GM18505 (cell line): ENCODE results near the gene FYN.

Source experiments
- ATAC-seq: cut with Tn5 transposase; IDR thresholded peaks from one replicate; pipeline ENCODE4 v1.9.1; 2021; ENCODE audit not compliant: unreplicated experiment
- POLR2A ChIP-seq: IDR thresholded peaks from 4 replicates; pipeline ENCODE4 v1.6.1; 2011; ENCODE audit warnings: borderline replicate concordance; ENCODE audit not compliant: insufficient read depth, insufficient read length; ENCODE audit errors: extremely low read depth

FYN gene

DNA sequence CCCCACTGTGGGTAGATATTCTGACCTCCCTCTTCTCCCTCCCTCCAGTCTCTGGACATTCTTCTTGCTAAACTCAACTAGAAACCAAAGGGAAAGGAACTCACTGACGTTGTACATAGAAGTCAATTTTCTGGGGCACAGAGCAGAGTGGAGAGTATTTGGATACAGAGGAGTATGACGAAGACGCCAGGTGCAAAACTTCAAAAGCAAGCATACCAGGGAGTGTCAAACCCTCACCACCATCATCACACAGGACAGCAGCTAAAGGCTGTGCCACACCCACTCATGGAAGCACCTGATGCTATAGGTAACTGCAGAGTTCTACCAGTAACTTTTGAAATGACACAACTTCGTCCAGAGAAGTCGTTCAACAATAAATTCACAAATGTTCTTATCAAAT, 64.8 kb downstream of the FYN start:
- no peak for ATAC-seq

GRCh38 chr6:111806561-111807497, 66.4 kb downstream of the FYN start:
- ATAC-seq = no peak
- no peak for TF ChIP-seq POLR2A

More for the DNA sequence above, 64.8 kb downstream of the FYN start:
- TF ChIP-seq POLR2A = no peak

GRCh38 chr6:111806165-111806547, 67.1 kb downstream of the FYN start:
- no peak for ATAC-seq
- no peak for TF ChIP-seq POLR2A

DNA sequence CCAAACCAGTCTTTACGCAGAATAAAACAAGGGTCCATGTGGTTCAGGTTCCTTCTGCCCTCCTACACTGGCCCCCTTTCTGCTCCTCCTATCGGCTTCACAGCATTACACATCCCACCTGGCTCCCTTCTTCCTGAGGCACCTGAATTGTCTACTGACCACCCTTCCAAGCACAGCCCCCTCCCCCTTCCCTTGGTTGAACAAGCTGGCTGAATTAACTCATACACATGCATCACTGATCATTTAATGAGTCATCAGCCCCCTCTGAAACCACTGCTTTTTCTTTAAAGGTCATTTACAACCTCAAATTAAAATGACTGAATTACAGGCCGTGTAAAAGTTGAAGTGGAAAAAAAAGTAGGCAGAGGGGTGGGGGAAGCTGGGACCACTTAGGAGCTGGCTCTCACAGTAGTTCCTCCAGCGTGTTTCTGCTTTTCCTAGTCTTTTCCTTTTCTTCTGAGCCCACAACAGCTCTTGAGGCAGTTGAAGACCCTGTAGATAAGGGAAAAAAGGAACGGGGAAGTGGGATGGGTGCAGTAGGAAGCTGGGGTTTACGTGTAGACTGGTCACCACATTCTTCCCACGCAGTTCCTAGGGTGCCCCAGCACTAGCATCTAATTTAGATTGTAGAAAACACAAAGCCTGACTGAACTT, 67.6 kb downstream of the FYN start:
- no peak for TF ChIP-seq POLR2A
- ATAC-seq = no peak

- peak; percentile 40 for TF ChIP-seq POLR2A
- ATAC-seq = peak; percentile 64
Measured at GRCh38 chr6:111804627-111805235, 68.5 kb downstream of the FYN start.

- ATAC-seq = no peak
- TF ChIP-seq POLR2A = no peak
Measured at GRCh38 chr6:111803804-111804203, 69.4 kb downstream of the FYN start.

DNA sequence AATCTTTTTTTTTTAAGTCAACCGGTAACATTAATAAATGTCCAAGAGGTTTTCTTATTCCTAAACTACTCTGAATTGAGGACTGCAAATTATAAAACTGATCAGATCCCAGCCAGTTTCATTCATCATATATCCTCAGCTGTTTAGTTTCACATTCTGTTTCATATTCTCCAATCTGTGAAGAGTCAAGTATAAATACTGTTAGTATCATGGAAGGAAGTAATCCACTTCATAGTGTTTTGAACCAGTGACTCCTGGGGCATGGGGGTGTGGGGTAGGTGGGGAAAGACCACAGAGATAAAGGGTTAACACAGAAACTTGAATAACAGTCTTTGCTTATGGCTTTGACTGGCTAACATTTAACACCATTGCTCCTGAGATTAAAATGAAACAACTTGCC, 69.9 kb downstream of the FYN start:
- ATAC-seq = no peak
- no peak for TF ChIP-seq POLR2A

- TF ChIP-seq POLR2A = no peak
- no peak for ATAC-seq
Measured at GRCh38 chr6:111802720-111803330, 70.4 kb downstream of the FYN start.

DNA sequence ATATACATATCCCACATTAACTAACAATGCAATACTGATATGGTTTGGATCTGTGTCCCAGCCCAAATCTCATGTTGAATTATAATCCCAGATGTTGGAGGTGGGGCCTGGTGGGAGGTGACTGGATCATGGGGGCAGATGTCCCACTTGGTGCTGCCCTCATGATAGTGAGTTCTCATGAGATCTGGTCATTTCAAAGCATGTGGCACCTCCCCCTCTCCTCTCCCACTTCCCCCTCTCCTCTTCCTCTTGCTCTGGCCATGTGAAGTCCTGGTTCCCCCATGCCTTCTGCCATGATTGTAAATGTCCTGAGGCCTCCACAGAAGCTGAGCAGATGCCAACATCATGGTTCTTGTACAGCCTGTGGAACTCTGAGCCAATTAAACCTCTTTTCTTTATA, 71.2 kb downstream of the FYN start:
- no peak for ATAC-seq
- TF ChIP-seq POLR2A = no peak

DNA sequence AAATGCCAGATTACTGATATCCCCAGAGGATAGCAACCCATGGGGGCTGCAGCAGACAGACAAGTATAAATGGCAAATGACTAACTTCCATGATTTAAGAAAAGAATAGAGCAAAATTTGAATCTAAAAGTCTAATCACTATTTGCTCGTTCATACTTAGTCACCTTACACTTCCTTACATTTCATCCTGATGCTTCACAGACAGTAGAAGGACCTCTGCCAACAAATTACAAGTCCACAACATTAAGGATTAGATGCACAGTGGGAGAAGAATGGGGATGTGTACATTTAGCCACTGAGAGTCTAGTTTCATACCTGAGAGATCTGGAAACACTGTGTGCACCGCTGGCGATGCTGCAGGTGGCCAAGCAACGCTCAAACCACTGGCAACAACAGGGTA, 72.4 kb downstream of the FYN start:
- no peak for ATAC-seq
- no peak for TF ChIP-seq POLR2A

GRCh38 chr6:111800259-111800765, 72.9 kb downstream of the FYN start:
- TF ChIP-seq POLR2A = no peak
- ATAC-seq = no peak

DNA sequence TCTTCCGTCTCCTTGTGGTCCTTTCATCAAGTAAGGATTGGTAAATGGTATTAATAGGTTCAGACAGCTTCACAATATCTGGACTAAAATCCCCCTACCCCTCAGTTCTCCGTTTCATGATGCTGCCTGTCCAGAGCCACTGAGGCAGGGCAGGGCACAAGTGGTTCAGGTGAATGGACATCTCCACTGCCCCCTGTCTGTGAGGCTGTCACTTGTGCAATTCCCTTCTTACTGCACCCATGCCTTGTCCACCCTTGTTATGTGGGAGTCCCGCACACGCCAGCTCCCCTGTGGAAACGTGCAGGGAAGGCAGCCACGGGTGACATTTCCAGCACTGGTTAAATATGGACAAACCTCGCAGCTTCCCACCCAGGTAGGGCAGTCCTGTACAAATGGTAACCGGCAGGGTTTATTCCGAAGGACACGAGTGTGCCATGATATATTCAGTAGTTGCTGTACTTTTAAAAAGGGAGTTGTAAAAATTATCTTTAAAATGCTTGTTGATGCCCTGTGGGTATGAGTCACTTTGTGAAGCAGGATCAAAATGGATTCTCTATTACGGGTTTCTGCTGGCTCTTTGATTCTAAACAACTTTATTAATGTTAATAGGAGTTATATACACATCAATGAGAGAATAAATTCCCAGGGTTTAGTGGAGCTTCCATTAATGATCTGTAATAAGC, 73.5 kb downstream of the FYN start:
- ATAC-seq = no peak
- TF ChIP-seq POLR2A = no peak

DNA sequence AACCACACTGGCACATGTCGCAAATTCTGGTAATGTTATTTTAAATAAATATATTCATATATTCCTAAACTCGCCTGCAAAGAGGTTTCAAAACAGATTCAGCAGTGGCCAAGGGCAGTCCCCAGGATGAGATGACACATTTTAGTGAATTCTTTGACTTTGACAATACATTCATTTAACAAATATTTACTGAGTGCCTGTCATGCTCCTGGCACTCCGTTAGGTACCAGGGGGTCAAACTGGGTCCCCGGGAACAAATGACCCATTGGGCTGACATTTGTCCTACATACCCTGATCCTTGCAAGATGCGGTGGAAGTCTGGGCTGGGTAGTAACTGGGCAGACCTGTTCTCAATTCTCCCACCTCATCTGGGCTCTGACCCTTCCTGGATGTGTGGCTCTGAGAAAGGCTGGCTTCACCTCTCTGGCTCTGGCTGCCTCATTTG, 74.9 kb downstream of the FYN start:
- TF ChIP-seq POLR2A = no peak
- ATAC-seq = no peak

DNA sequence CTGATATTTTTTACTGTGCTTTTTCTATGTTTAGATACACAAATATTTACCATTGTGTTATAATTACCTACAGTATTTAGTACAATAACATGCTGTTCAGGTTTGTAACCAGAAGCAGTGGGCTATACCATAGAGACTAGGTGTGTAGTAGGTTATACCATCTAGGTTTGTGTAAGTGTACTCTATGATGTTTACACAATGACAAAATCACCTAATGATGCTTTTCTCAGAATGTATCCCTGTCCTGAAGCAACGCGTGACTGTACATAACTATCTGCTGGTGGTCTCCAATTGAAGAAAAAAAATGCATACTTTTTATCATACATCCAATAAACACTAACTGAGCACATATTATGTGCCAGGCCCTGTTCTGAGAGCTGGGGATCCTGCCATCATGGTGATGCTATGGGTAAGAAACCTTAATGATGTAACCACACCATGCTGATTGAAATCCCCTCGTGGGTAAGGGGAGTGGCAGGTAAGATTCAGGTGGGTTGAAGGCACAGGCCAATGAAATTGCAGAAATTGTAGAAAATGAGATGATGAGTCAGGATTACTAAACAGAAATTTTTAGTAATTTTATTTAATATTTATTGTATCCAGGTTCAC, 76.8 kb downstream of the FYN start:
- no peak for TF ChIP-seq POLR2A
- no peak for ATAC-seq
